ENCODE measurements around the gene CEP85. TPM values are rescaled to one million over a fixed set of nuclear protein-coding genes. Genes with fewer than 3 reads are reported as not detected.

Gene CEP85
- total RNA-seq, 1 experiment from 2014 or later = 38.6 TPM

DNA sequence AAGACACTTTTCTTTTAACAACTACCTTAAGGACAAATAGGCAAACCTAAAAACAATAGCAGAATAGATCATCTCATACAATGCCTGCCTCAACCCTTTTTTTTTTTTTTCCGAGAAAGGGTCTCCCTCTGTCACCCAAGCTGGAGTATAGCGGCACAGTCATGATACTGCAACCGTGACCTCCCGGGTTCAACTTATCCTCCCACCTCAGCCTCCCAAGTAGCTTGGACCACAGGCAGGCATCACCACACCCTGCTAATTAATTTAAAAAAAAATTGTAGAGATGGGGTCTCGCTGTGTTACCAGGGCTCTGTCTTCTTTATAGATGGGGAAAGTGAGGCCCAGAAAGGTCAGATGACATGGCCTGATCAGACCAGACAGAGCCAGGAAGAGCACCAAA, 53.8 kb downstream of the CEP85 start:
- Histone ChIP-seq H3K4me2 (ENCODE audit: insufficient read depth, insufficient read length, low read length) (no peak overlapping the region), H3K27me3 (ENCODE audit: insufficient read depth, low read length) (no peaks in the 10 kb centered on the region), H2AFZ (ENCODE audit: low read length) (no peak overlapping the region), H4K5ac (ENCODE audit: insufficient read length, low read depth, low read length) (no peak overlapping the region), H3K23me2 (ENCODE audit: insufficient read length, low read depth, low read length, poor library complexity, severe bottlenecking) (no peaks in the 10 kb centered on the region), H3K4ac (ENCODE audit: low read depth, low read length) (no peak overlapping the region), H2BK15ac (ENCODE audit: low read depth, low read length) (no peak overlapping the region), H4K8ac (replicated peaks; ENCODE audit: insufficient read length, low read depth, low read length) (no peak overlapping the region), H3K23ac (ENCODE audit: insufficient read length, low read depth, low read length) (no peak overlapping the region), H3K9me3 (ENCODE audit: control insufficient read depth, low read depth, low read length) (no peaks in the 10 kb centered on the region), H4K20me1 (ENCODE audit: control insufficient read depth, insufficient read depth, insufficient read length) (no peaks in the 10 kb centered on the region), H3K4me1 (ENCODE audit: insufficient read depth, low read length) (peaks cover 3% of the 10 kb centered on the region; the same call in 1 of the 2 replicates), H2AK5ac (ENCODE audit: insufficient read length, low read length) (no peak overlapping the region), H2BK5ac (ENCODE audit: insufficient read length, low read length) (no peak overlapping the region), H3K9ac (ENCODE audit: extremely low read depth, insufficient read length, low read length) (no peak overlapping the region), H3K79me1 (ENCODE audit: insufficient read depth, low read depth, low read length, poor library complexity, severe bottlenecking) (no peaks in the 10 kb centered on the region), H3K18ac (ENCODE audit: insufficient read length, low read depth, low read length) (no peak overlapping the region), H2BK20ac (ENCODE audit: low read depth, low read length, poor library complexity, severe bottlenecking) (no peak overlapping the region), H2BK12ac (ENCODE audit: insufficient read length, low read depth, low read length) (no peak overlapping the region), H3K14ac (ENCODE audit: insufficient read depth, low read length) (no peak overlapping the region), H3K27ac (ENCODE audit: insufficient read length, low read depth, low read length) (no peak overlapping the region), H4K91ac (ENCODE audit: insufficient read length, low read depth, low read length) (no peak overlapping the region), H3K79me2 (ENCODE audit: insufficient read depth, low read length) (no peaks in the 10 kb centered on the region), H3K56ac (ENCODE audit: insufficient read length, low read depth, low read length) (no peak overlapping the region), H2BK120ac (ENCODE audit: low read depth, low read length, poor library complexity, severe bottlenecking) (no peak overlapping the region), H3T11ph (ENCODE audit: low read length) (no peak overlapping the region)
- Mint-ChIP-seq H3K27me3 (ENCODE audit: low read depth) (no peaks in the 10 kb centered on the region; the same call in 1 of the 2 replicates), H3K4me1 (peaks cover 34 to 47% of the 10 kb centered on the region in 2 experiments), H3K9me3 (no peaks in the 10 kb centered on the region; a peak in 1 of 5 replicates), H3K27ac (no peak overlapping the region), H3K4me3 (no peak overlapping the region), H3K36me3 (ENCODE audit: insufficient read depth in 1 of 3, low read depth in 3 of 3) (peaks cover 0 to 11% (median 3%) of the 10 kb centered on the region in 3 experiments; a peak in 3 of 7 replicates)
- DNase-seq = no peak
- no CpG with 5 or more reads among the region's 5 CpGs for whole genome bisulfite sequencing (ENCODE audit: extremely low coverage, insufficient read length, low lambda C conversion rate)
- no peak for TF ChIP-seq CTCF (conservative IDR thresholded peaks at IDR 0.05)
